Head of caudate nucleus (tissue), 42 donors: ENCODE data around the gene KRT35.

Experiments used
- DNase-seq, 42 donors: peaks; one replicate each; pipeline versions ENCODE4 v3.0.0 to v3.0.0-alpha.2; 2020 to 2021; ENCODE audit warnings: mixed read lengths in 7 of 42
- intact Hi-C: fragments of 100-400 bp; cut with DNase I; formaldehyde crosslinking; loops from one replicate; pipeline ENCODE4 v1.15.0; 2022

KRT35 gene

DNA sequence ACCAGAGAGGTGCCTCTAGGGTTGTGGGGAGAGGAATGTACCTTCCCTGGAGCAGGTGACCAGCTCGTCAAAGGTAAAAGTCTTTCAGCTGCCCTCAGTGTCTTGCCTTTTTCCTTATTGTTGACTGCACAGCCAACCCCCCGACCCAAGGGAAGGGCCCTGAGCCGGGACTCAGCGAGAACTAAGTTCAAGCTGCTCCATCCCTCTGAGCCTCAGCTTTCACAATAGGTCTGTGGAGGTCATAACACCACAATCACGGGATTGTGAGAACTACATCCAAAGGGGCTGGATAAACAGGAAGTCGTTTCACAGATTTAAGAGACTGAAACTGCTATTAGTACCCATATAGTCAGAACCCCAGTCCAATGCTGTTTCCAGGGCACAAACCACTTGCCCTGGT is 11.4 kb upstream of the KRT35 start:
- DNase-seq: peak in 1 of 42 donors; percentile 6
- intact Hi-C loops: no loop called here

DNA sequence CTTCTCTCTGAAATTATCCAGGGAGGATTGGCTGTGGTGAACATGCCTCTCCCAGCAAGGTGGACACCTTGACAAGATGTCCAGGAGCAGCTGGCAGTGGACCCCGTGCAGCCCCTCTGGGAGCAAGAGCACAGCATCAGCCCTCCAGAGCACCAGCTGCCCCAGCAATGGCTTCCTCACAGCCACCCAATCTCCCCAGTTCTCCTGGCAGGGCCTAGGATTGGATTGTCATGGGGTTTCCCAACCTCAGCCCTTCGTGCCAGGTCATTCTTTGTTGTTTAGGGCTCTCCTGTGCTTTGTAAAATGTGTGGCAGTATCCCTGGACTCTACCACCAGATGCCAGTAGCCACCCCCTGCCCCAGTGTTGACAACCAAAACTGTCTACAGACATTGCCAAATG is 10.5 kb upstream of the KRT35 start:
- intact Hi-C loops: no loop called here
- no peak for DNase-seq

DNA sequence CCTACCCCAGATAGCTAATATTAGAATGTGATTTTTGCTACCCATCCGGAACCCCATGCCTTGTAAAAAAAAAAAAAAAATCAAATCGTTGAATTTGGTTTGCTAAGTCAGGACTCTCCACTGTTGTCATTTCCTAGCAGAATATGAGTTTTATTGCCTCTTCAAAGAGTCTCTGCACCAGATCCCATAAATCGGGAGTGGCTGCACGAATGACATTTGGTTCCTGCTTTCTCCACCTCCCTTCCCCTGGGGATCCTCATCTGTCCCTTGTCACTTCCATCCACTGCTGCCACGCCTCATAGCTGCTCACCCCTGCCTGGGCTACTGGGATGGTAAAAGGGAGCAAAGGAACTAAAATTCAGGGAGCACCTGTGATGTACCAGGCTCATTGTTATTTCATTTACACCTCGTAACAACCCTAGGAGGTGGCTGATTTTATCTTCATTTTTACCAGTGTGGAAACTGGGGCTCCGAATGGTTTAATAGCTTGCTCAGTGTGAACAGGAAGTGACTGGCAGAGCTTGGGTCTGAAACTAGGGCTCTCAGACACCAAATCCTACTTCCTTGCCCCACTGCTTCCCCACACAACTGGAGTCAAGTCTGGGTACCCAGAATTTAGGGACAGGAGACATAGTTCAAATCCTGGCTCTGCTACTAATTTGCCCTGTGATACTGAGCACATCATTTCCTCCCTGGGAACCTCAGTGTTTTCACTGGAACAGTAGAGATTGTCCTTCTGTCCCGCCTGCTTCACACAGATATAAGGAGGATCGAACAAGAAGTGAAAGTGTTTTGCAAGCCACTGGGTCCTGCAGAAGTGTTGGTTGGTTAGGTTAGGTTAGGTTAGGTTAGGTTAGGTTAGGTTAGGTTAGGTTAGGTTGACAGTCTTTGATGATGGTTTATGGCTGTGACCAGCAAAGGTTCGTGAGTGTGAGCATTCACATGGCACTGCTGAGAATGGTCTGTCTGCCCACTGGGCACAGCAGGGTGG is 9.3 kb upstream of the KRT35 start:
- DNase-seq: no peak
- intact Hi-C loops: no loop called here

DNA sequence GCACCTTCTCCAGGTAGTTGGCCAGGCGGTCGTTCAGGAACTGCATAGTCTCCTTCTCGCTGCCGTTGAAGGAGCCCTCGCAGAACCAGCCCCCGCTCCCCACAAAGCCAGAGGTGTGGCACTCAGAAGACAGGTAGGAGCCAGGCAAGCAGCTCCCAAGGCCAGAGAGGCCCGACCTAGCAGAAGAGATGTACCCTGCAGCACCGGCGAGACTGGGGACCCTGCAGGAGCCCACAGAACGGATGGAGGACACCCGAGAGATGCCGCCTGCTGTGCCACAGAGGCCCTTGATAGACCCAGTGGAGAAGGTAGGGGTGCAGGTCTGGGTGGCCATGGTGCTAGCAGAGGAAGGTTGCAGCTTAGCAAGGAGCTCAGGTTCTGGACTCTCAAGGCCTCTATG is 8.6 kb upstream of the KRT35 start, which contains the start of gene KRT36:
TSS of gene KRT36 (minus strand) at position 380 of the 400 bp plus-strand sequence. CDS start at position 334, 46 bp downstream.
- DNase-seq: no peak
- intact Hi-C loops: no loop called here

DNA sequence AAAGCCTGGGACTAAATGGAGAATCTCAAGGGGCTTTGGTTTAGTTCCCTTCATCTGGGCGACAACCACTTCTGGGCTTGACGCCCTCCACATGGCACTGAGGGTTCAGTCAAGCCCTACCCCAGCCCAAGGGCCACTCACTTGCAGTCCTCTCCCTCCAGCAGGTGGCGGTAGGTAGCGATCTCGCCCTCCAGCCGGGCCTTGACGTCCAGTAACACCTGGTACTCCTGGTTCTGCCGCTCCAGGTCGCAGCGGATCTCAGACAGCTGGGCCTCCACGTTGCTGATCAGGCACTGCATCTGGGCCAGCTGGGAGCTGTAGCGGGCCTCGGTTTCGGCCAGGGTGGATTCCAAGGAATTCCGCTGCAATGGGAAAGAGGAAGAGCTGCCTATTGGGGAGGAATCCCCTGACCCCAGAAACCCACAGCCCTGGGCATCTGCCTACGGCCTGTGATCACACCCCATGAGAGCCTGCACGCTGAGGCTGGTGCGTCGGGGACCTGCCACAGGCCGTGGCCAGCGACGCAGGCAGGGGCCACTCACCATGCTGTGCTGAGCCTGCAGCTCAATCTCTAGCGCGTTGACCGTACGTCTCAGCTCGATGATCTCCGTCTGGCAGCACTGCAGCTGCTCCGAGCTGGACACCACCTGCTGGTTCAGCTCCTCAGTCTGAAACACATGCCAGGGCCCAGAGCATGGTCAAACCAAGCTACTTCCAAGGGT is 6.0 kb upstream of the KRT35 start:
- peak in 7 of 42 donors; percentile 17 to 53 (median 26) for DNase-seq
- intact Hi-C loops: no loop called here

DNA sequence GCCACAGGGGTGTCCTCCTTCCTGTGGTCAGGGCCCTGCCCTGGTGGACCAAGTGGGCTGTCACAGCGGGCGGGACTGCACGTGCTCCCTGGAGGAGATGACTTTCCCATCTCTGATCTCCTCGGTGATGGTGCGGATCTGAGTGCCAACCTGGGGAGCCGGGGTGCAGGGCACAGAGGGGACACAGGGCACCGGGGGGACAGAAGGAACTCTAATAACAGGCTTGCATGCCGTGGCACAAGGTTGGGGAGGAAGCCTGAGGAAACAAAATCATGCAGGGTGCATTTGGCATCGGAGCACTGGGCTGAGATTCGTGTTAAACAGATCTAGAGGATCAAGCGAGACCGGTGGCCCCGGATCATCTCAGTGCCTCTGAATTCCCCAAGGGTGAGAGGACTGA is 5.4 kb upstream of the KRT35 start:
- intact Hi-C loops: no loop called here
- DNase-seq: no peak

DNA sequence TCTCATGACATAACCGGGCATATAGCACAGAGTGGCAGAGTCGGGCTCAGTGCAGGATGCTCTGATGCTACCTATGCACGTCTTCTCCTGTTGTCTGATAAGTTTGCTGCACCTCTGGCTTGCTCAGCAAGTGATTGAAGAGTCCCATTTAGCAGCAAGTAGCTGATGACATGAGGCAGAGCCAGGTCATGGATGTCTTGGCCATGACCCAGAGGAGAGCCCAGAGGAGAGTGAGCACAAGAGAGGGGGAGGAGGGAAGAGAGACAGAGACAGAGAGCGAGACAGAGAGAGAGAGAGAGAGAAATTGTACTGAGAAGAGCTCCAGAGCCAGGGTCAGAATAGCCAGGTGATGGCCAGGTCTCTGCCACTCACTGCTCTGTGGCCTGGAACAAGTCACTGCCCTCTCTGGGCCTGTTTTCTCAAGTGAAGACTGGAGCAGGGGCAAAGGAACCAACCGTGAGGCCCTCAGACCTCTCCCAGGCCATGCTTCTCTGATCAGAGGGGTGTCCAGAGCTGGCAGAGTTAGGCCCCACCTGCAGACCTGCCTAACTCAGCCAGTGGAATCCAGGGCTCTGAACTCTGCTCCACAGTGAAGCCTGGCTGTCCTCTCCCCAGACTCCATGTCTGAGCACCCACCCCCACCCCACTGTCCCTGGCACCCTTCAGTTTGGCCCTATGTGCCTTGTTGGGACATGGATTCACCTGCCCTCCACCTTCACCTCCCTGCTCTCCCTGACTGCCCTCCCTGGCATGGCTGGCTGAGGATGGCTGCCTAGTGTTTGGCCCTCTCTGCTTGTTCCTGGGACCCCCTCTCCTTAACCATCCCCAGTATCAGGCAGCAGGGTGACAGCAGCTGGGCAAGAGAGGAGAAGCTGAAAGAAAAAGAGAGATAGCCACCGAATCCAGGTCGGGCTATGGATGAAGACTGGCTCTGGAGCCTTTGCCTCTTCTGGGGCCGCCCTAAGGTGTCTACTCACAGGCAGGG is 4.3 kb upstream of the KRT35 start:
- intact Hi-C loops: no loop called here
- DNase-seq: no peak

DNA sequence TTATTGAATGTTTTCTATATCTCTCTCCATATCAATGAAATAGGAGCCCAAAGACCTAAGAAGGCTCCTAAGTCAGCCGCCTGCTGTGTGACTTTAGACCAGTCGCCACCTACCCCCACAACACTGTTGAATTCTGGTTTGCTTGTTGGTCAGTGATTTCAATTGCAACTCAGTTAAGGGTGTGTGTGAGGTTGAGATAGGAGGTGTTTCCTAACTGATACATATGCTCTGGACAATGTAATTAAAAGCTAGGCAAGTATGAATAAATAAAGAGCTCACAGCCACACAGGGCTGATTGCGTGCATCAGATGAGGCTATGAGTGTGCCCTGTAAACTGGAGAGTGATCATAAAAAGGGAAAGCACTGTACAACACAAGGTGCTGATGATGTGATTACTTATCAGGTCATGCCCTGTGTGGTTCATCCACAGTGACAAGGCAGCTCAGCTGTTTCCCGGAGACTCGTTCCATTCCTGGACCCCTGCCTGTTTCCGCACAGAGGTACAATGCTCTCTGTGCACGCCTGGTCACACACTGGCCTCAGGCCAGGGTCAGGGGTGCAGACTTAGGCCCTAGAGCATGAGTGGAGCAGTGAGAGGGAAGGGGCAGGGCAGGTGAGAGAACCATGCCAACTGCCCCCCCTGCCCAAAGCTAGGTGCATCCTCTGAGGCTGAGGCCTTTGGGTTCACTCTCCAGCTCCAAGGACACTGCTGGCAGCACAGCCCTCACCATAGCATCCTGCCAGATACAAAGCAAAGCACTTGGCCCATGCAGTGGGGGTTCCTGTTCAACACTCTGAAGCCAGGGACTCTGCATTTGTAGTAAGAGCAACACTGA is 3.3 kb upstream of the KRT35 start:
- intact Hi-C loops: no loop called here
- no peak for DNase-seq

DNA sequence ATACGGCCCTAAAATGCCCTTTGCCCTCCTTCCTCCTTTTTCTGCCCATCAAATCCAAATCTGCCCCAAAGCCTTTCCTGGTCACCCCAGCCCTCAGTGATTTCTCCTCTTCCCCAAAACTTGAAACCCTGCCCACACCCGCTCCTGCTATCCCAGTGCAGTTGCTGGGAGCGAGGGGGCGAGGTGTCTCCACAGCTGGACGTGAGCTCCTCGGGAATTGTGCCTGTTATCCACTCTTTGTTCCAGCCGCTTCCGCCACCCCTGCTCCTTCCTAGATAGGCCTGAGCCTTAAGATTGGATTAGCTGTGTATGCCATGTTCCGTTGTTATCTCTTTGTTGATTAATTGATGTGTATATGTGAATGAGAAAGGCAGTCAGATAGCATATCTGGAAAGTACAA is 2.6 kb upstream of the KRT35 start:
- intact Hi-C loops: no loop called here
- peak in 1 of 42 donors; percentile 19 for DNase-seq

DNA sequence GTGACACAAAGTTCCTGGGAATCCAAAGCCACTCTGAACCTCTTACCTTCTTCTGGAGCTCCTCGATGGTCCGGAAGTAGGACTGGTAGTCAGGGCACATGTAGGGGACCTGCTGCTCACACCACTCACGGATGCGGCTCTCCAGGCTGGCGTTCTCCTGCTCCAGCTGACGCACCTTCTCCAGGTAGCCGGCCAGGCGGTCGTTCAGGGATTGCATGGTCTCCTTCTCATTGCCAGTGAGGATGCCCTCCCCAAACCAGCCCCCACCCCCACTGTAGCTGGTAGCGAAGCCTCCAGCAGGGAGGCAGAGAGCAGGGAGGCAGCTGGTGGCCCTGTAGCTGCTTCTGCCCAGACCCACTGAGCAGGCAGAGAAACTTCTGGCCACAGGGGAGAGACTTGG is 370 bp downstream of the KRT35 start:
- DNase-seq: peak in 1 of 42 donors; percentile 22
- intact Hi-C loops: no loop called here

DNA sequence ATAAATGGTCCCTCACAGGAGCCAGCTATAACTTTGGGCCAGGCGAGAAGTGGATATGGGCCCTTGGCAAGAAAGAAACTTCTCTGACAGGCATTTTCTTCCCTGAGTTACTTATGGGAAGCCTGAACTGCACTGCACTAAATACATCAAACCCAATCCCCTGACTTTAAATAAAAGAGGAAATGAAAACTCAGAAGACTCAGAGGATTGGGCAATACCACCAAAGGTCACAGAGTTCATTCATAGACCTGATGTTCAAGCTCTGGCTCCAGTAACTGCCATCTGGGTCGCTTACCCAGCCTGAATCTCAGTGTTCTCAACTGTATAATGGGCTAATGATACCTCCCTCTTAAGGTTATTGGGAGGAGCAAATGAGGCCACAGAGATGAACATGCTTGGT is 815 bp downstream of the KRT35 start:
- DNase-seq: no peak
- intact Hi-C loops: no loop called here

DNA sequence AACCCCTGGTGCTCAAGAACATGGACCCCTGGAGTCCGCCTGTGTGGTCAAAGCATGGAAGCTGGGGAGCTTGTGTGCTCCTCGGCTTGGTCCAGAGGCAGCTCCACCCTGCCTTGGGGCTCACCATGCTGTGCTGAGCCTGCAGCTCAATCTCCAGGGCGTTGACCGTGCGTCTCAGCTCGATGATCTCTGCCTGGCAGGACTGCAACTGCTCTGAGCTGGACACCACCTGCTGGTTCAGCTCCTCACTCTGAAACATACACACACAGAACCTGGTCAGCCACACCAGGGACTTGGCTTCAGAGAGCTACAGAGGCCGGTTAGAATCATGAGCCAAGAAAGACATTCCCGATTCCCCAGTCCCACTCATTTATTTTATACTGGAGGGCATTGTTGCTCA is 2.7 kb downstream of the KRT35 start:
- peak in 1 of 42 donors; percentile 17 for DNase-seq
- intact Hi-C loops: no loop called here

DNA sequence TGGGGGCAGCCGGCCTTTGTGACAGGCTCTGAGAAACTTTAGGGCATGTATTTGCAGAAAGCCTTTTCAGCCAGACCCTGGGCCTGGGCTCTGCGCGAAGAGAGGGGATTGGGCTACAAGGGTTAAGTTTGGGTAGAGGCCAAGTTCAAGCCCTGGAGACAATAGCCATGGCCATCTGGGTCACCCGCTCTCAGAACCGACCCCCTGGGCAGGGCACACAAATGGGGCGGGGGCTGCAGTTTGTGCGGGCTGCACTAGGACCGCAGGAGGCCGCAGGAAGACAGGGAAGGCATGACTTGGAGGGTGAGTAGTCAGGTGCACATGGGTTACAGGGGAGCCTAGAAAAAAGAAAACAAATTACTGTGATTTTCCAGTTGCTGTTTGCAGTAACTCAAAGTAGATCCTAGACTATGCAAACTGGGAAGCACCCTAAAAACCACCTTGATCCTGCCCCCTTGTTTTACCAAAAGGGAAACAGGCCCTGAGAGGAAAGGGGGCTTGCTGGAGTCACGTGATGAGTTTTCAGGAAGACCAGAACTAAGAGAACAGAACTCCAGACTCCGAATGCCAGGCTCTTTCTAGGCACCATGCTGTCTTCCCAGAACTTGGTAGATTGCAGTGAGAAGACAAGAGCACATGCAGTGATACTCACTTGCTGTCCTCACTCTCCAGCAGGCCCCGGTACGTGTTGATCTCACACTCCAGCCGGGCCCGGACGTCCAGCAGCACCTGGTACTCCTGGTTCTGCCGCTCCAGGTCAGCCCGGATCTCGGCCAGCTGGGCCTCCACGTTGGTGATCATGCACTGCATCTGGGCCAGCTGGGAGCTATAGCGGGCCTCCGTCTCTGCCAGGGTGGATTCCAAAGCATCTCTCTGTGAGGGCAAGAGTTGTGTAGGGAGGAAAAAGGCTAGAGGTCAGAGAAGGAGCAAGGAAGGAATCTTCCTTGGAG is 3.8 kb downstream of the KRT35 start:
- intact Hi-C loops: no loop called here

DNA sequence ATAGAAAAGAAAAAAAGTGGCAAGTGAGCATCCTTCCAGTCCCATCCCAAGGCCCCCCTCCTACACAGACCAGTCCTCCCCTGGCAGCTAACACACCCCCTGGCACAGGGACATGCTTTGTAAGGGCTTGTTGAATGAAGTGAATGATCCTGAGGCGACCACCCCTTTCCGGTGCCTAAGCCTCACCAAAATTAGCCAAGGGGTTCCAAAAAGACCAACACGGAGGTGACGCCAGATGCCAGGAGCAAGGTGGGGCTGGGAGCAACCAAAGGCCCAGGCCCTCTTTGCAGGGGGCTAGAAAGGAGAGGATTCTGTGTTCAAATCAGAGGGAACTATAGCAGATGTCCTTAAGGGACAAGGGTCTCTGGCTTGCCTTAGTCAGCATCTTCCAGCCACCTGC is 5.5 kb downstream of the KRT35 start:
- intact Hi-C loops: no loop called here
- peak in 1 of 42 donors; percentile 11 for DNase-seq

More for the DNA sequence above, 3.8 kb downstream of the KRT35 start:
- peak in 1 of 42 donors; percentile 28 for DNase-seq

DNA sequence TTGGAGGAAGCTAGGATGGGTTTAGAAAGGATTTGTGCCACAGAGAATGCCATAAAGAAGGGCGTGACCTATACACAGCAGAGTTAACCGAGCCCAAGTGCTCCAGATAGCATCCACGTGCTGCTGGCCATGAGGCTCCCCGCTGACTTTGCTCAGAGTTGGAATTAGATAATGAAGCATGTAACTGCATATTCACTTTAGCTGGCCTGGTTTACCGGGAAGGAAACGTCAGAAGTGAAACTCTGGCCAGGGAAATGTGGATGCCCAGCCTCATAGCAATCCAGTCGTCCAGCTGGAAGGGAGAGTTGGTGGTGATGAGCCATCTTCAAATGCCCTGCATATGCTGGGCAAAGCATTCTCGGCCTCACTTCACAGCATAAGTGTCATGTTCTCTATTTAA is 6.1 kb downstream of the KRT35 start:
- intact Hi-C loops: no loop called here
- no peak for DNase-seq

DNA sequence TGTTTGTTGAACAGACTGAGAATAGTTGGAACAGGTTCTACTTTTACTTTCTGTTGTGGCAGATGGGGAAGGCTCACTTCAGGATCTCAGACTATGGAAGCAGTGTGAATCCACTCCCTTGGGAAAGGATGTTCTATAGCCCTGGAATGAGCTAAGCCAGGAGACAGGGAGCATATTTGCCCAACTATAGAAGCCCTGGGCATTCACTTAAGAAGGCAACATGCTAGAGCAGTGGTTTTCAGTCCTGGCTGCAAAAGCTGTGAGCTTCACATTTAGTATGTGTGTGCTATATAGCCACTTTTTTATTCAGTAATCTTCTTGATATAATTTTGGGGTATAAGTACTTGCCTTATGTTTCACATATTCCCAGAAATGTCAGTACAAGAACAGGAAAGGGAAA is 12.6 kb downstream of the KRT35 start:
- intact Hi-C loops: no loop called here
- DNase-seq: no peak

DNA sequence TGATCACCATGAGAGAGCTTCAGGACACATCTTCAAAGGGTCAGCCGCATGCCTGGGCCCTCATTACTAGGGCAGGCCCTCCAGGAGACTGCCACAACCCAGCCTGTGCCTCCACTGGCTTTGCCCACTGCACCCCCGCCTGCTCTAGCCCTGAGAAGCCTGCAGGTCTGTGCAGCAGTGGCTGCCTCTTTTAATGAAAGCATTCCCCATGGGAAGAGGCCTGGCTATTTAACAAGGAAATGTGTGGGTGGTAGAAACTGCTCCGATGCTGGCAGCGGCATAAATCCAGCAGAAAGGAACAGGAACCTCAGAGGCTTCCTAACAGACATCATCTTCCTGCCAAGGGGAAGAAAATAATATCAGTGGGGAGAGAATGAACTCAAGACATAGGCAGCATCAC is 13.4 kb downstream of the KRT35 start:
- intact Hi-C loops: no loop called here
- DNase-seq: no peak
